Epithelial cell of esophagus (primary cell): Measurements from ENCODE around the gene FSTL1.

Source experiments
- DNase-seq: peaks from one replicate; pipeline ENCODE4 v3.0.0; 2010; ENCODE audit warnings: low read depth
- H3K4me3 ChIP-seq: 2 replicates; pipeline ENCODE4 v1.5.1; 2011; ENCODE audit warnings: mild to moderate bottlenecking, low read length, control low read depth
- TF ChIP-seq, protein P1 (sequence below): IDR thresholded peaks from 2 replicates; pipeline ENCODE4 v1.5.1; 2011; ENCODE audit warnings: low read depth, mild to moderate bottlenecking, low read length, control low read depth, inconsistent platforms; ENCODE audit not compliant: insufficient read depth; ENCODE audit errors: missing control alignments

Gene FSTL1

DNA sequence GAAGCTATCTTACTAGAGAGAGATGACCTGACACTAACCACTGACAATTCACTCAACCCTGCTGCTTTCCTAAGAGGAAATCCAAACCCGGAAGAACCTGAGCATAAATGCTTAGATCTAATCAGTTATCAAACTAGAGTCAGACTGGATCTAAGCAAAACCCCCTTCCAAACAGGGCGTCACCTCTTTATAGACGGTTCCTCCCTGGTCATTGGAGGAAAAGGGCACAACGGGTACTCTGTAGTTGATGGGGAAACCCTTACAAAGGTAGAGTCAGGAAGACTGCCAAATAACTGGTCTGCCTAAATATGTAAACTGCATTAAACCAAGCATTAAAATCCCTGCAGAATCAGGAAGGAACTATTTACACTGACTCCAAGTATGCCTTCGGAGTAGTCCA is 41.3 kb upstream of the FSTL1 start:
- H3K4me3 ChIP-seq: no peak overlapping the region
- TF ChIP-seq, protein P1, sequence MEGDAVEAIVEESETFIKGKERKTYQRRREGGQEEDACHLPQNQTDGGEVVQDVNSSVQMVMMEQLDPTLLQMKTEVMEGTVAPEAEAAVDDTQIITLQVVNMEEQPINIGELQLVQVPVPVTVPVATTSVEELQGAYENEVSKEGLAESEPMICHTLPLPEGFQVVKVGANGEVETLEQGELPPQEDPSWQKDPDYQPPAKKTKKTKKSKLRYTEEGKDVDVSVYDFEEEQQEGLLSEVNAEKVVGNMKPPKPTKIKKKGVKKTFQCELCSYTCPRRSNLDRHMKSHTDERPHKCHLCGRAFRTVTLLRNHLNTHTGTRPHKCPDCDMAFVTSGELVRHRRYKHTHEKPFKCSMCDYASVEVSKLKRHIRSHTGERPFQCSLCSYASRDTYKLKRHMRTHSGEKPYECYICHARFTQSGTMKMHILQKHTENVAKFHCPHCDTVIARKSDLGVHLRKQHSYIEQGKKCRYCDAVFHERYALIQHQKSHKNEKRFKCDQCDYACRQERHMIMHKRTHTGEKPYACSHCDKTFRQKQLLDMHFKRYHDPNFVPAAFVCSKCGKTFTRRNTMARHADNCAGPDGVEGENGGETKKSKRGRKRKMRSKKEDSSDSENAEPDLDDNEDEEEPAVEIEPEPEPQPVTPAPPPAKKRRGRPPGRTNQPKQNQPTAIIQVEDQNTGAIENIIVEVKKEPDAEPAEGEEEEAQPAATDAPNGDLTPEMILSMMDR: no peak
- no peak for DNase-seq

DNA sequence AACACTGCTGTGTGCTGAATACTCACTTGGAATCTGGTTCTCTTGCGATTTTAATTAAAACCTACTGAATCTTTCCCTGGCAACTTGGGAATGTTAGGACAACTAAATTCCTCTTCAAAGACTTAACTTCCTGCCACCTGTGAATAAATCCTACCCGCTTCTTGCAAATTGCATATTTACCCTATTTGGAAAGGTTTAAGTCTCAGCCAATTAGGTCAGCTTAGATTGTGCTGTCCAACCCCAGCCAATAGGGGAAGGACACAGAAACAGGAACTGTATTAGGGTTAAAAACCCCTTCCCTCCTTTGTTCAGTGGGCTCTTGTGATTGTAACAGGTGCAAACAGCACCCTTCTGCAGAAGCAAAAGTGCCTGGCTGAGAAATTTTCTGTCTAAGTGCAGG is 38.6 kb upstream of the FSTL1 start:
- TF ChIP-seq, protein P1: no peak
- H3K4me3 ChIP-seq: no peak overlapping the region
- DNase-seq: no peak

DNA sequence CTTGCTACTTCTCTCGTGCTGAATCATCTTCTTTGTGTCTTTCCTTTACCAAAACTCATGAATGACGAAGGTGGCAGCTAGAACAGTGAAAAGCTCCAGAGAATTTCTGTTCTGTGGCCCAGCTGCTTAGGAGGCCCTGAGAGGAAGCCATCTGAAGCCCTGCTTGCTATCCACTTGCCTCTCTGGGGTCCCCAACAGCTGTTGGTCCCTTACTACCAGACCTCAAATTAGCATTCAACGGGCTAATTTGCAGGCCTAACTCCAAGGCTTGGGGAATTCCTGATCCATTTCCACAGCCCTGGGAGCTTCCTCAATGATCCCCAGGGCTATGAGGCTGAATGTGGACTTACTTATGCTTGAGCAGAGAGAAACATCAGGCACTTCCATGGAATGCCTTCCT is 37.5 kb upstream of the FSTL1 start:
- no peak for DNase-seq
- TF ChIP-seq, protein P1: no peak
- H3K4me3 ChIP-seq: no peak overlapping the region

DNA sequence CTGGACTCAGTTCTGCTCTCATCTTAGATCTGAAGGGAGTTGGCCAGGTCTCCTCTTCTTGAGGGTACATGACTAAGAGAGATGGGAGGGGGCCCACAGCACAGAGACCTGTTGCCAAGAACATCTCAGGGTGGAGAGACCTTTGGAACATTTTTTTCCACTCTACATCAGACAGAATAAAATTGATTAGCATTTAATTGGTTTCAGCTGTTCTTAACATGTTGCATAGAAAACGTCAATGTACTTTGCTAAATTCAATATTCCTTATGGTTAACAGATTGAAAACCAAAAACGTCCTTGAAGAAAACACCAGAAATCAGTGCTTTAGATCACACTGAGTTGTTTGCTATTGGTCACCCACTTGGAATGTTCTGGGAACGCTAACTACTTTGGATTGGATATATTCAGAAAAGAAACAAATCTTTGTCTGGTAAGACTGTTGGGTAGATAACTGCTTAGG is 36.4 kb upstream of the FSTL1 start:
- no peak for DNase-seq
- TF ChIP-seq, protein P1: no peak
- no peak overlapping the region for H3K4me3 ChIP-seq

DNA sequence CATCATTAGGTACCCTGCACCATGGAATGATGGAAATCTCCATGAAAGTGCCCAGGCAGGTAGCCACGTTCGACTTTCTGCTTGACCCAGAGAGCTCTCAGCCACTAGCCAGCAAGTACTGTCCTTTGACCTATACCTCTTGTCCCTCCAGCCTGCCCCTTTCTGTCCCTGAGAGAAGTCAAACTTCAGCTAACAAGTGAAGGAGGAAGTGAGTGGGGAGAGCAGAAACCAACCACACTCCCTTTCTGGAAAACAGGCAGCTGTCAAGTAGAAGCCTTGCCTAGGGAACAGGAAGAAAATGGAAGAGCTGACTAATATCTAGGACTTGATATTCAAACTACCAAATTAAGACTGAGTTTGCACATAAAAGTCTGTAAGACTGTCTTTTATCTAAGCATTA is 30.3 kb upstream of the FSTL1 start:
- DNase-seq: no peak
- H3K4me3 ChIP-seq: no peak overlapping the region
- TF ChIP-seq, protein P1: no peak

DNA sequence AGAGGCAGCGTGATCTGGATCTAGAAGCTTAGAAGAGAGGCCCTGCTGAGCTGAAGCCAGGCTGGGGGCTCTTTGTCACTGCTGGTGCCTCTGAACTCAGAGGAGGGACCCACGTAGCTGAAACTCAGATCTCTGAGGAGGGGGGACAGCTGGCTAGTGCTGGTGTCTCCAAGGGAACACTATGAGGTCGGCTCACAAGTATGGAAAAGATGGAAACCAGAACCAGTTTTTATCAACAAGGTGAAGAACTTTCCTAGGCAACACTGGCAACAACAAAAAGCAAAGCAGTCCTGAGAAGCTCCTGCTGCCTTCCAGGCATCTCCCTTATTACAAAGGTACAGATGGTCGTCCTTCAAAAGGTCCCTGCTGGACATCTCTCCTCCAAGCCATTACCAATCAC is 27.0 kb upstream of the FSTL1 start:
- no peak for DNase-seq
- TF ChIP-seq, protein P1: no peak
- no peak overlapping the region for H3K4me3 ChIP-seq

DNA sequence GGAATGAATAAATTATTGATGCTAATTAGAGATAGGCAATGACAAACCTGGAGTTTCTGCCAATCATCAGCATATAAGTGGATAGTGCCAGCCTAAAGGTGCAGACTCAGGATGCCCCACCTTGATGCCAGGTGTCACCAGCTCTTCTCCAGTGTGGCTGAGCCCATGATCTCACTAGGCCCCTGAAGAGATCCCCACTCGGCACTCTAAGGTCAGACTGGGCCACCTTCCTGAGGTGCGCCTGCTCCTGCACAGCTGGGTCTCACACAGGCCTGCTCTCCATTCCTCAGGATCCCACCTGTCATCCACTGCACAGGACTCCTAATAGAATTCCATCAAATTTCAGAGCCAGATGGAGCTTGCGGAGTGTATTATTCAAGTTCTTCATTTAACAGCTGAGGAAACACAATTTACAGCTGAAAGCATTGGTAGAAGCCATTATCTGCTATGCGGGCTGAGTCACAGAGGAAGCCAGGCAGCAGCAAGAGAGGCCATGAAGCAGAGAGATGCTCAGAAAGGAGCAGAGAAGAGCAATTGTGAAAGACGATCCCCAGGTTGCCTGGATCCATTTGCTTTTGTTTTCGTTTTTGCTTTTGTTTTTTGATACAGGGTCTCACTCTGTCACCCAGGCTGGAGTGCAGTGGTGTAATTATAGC is 25.1 kb upstream of the FSTL1 start:
- H3K4me3 ChIP-seq: no peak overlapping the region
- no peak for DNase-seq
- TF ChIP-seq, protein P1: no peak
